ENCODE results near the gene TREM2.
"Not testable (repeated sequence)": the region's sequence is repeated elsewhere in the genome, so short reads cannot be mapped to it uniquely, and the experiment has no call there.

The TREM2 gene

GRCh38 chr6:41162687-41163418 is at the start of gene TREM2:
TSS of gene TREM2 (minus strand) at chr6:41163116. CDS start at chr6:41163082, 34 bp downstream.
- DNase-seq: no peak

- DNase-seq: no peak
Measured at GRCh38 chr6:41209547-41210320, 46.8 kb upstream of the TREM2 start.

- no peak for DNase-seq
Measured at GRCh38 chr6:41208439-41209106, 45.7 kb upstream of the TREM2 start.

- no peak for DNase-seq
Measured at GRCh38 chr6:41204156-41204555, 41.2 kb upstream of the TREM2 start.

GRCh38 chr6:41201764-41202173 is 38.9 kb upstream of the TREM2 start:
- no peak for DNase-seq

GRCh38 chr6:41200901-41201763 is 38.2 kb upstream of the TREM2 start, which contains the start of gene TREML2:
TSS of gene TREML2 (minus strand) at chr6:41201149. CDS start at chr6:41201008, 141 bp downstream.
- DNase-seq: no peak

- no peak for DNase-seq
Measured at GRCh38 chr6:41200296-41200900, 37.5 kb upstream of the TREM2 start.

GRCh38 chr6:41199552-41200246 is 36.8 kb upstream of the TREM2 start:
- no peak for DNase-seq

GRCh38 chr6:41197234-41197633 is 34.3 kb upstream of the TREM2 start:
- no peak for DNase-seq

GRCh38 chr6:41194386-41194785 is 31.5 kb upstream of the TREM2 start:
- no peak for DNase-seq

GRCh38 chr6:41193884-41194283 is 31.0 kb upstream of the TREM2 start:
- DNase-seq: no peak

- no peak for DNase-seq
Measured at GRCh38 chr6:41193171-41193734, 30.3 kb upstream of the TREM2 start.

- DNase-seq: no peak
Measured at GRCh38 chr6:41191569-41191968, 28.7 kb upstream of the TREM2 start.

GRCh38 chr6:41190791-41191190 is 27.9 kb upstream of the TREM2 start:
- no peak for DNase-seq

GRCh38 chr6:41189967-41190366 is 27.1 kb upstream of the TREM2 start:
- DNase-seq: no peak

GRCh38 chr6:41189046-41189445 is 26.1 kb upstream of the TREM2 start:
- DNase-seq: not testable (repeated sequence)

GRCh38 chr6:41187924-41188886 is 25.3 kb upstream of the TREM2 start:
- no peak for DNase-seq

GRCh38 chr6:41186031-41186562 is 23.2 kb upstream of the TREM2 start:
- DNase-seq: no peak

GRCh38 chr6:41184761-41185160 is 21.8 kb upstream of the TREM2 start:
- no peak for DNase-seq

All from NCI-H1048 (cell line).